Natural killer cell (primary cell): ENCODE data around the gene ZNF467. TPM values are rescaled to one million over a fixed set of nuclear protein-coding genes. Genes with fewer than 3 reads are reported as not detected.

Experiments used
- ATAC-seq, 3 donors: fragments of 150-1000 bp in 2 of 3; fragments of 200-7000 bp in 1 of 3; cut with Tn5 transposase; 1 replicate in 1 of 3; 2 replicates in 2 of 3; pipeline ENCODE4 v1.10.0; 2021; ENCODE audit warnings: mild to moderate bottlenecking in 2 of 3, moderate library complexity in 2 of 3
- DNase-seq, 2 donors: peaks; one replicate each; pipeline versions ENCODE4 v3.0.0 to v3.0.0-alpha.2; 2013 to 2021; ENCODE audit warnings: mixed read lengths in 1 of 2
- H3K27ac ChIP-seq: one replicate; pipeline ENCODE4 v1.5.1; 2013; ENCODE audit warnings: mild to moderate bottlenecking, low read length
- H3K27me3 ChIP-seq: one replicate; pipeline ENCODE4 v1.6.1; 2013; ENCODE audit warnings: low read length; ENCODE audit not compliant: control insufficient read depth, insufficient read depth
- H3K36me3 ChIP-seq: one replicate; pipeline ENCODE4 v1.6.1; 2013; ENCODE audit warnings: low read length; ENCODE audit not compliant: control insufficient read depth, insufficient read depth
- H3K4me1 ChIP-seq: one replicate; pipeline ENCODE4 v1.6.1; 2013; ENCODE audit warnings: low read length; ENCODE audit not compliant: control insufficient read depth, insufficient read depth
- H3K4me3 ChIP-seq: one replicate; pipeline ENCODE4 v1.5.1; 2013; ENCODE audit warnings: low read length
- H3K9me3 ChIP-seq: one replicate; pipeline ENCODE4 v1.6.1; 2013; ENCODE audit warnings: low read length; ENCODE audit not compliant: control insufficient read depth, insufficient read depth
- H3K27ac Mint-ChIP-seq, 2 donors: one replicate each; pipeline ENCODE4 v1.8.0; 2022; ENCODE audit warnings: mild to moderate bottlenecking in 2 of 2, mixed read lengths in 2 of 2, moderate library complexity in 1 of 2
- H3K27me3 Mint-ChIP-seq, 2 donors: one replicate each; pipeline ENCODE4 v1.8.0; 2022; ENCODE audit warnings: low read depth in 2 of 2, mixed read lengths in 2 of 2
- H3K36me3 Mint-ChIP-seq: one replicate; pipeline ENCODE4 v1.8.0; 2022; ENCODE audit warnings: mixed read lengths
- H3K4me1 Mint-ChIP-seq, 2 donors: one replicate each; pipeline ENCODE4 v1.8.0; 2022; ENCODE audit warnings: mixed read lengths in 2 of 2
- H3K4me3 Mint-ChIP-seq: one replicate; pipeline ENCODE4 v1.8.0; 2022; ENCODE audit warnings: mild to moderate bottlenecking, moderate library complexity, mixed read lengths
- H3K9me3 Mint-ChIP-seq, 2 donors: one replicate each; pipeline ENCODE4 v1.8.0; 2022; ENCODE audit warnings: mixed read lengths in 2 of 2
- CTCF ChIP-seq: fragments of 200-600 bp; IDR thresholded peaks from one replicate; pipeline ENCODE4 v1.8.0; 2022; ENCODE audit warnings: antibody characterized with exemption
- WGBS: methylation state at CpG from one replicate; pipeline ENCODE4 v1.1.7; 2013; ENCODE audit warnings: missing lambda C conversion rate; ENCODE audit not compliant: insufficient coverage; 5-methylcytosine and 5-hydroxymethylcytosine counted together
- intact Hi-C: fragments of 100-400 bp; cut with micrococcal nuclease; formaldehyde crosslinking; loops from one replicate; pipeline ENCODE4 v1.14.2; 2022
- total RNA-seq, 4 donors: library from RNA; stranded (reverse); fragments of 120-200 nt in 1 of 4; gene quantifications; one replicate each; pipeline versions ENCODE4 v1.2.3 to v1.2.4, GENCODE V29; 2013 to 2022

Gene ZNF467
- total RNA-seq, 3 donors from 2014 or later (not counting 1 experiment from before 2014, with no cell fraction given): 2.8 to 5.4 (median 3.7) TPM

GRCh38 chr7:149817836-149818535, 44.6 kb upstream of the ZNF467 start:
- H3K27ac ChIP-seq: no peak overlapping the region
- Mint-ChIP-seq H3K36me3 (no peaks in the 10 kb centered on the region), H3K27me3 (no peaks in the 10 kb centered on the region), H3K4me3 (no peak overlapping the region), H3K9me3 (no peaks in the 10 kb centered on the region), H3K4me1 (no peaks in the 10 kb centered on the region), H3K27ac (no peak overlapping the region)
- no peaks in the 10 kb centered on the region for H3K9me3 ChIP-seq
- no peak overlapping the region for H3K4me3 ChIP-seq
- DNase-seq: no peak
- no peak for ATAC-seq
- intact Hi-C loops: no loop called here
- WGBS: 91% methylated on average over 23 of the region's 23 CpGs
- H3K36me3 ChIP-seq: no peaks in the 10 kb centered on the region
- no peaks in the 10 kb centered on the region for H3K27me3 ChIP-seq
- no peak for TF ChIP-seq CTCF
- H3K4me1 ChIP-seq: no peaks in the 10 kb centered on the region

- intact Hi-C loops: no loop called here
- Histone ChIP-seq H3K36me3 (no peaks in the 10 kb centered on the region), H3K4me3 (no peak overlapping the region), H3K4me1 (no peaks in the 10 kb centered on the region), H3K27me3 (no peaks in the 10 kb centered on the region), H3K9me3 (no peaks in the 10 kb centered on the region), H3K27ac (no peak overlapping the region)
- 81% methylated on average over 8 of the region's 8 CpGs for WGBS
- no peak overlapping the region for H3K4me3 Mint-ChIP-seq
- DNase-seq (no peak), ATAC-seq (no peak)
- H3K9me3 Mint-ChIP-seq: no peaks in the 10 kb centered on the region
- H3K27me3 Mint-ChIP-seq: no peaks in the 10 kb centered on the region
- no peaks in the 10 kb centered on the region for H3K4me1 Mint-ChIP-seq
- no peak for TF ChIP-seq CTCF
- H3K36me3 Mint-ChIP-seq: no peaks in the 10 kb centered on the region
- H3K27ac Mint-ChIP-seq: no peak overlapping the region
Measured at GRCh38 chr7:149817301-149817771, 43.9 kb upstream of the ZNF467 start.

GRCh38 chr7:149816794-149817193, 43.4 kb upstream of the ZNF467 start:
- Mint-ChIP-seq H3K27me3 (no peaks in the 10 kb centered on the region), H3K36me3 (no peaks in the 10 kb centered on the region), H3K4me3 (no peak overlapping the region), H3K27ac (no peak overlapping the region), H3K9me3 (no peaks in the 10 kb centered on the region), H3K4me1 (no peaks in the 10 kb centered on the region)
- intact Hi-C loops: no loop called here
- Histone ChIP-seq H3K27me3 (no peaks in the 10 kb centered on the region), H3K4me3 (no peak overlapping the region), H3K36me3 (no peaks in the 10 kb centered on the region), H3K4me1 (no peaks in the 10 kb centered on the region), H3K27ac (no peak overlapping the region), H3K9me3 (no peaks in the 10 kb centered on the region)
- DNase-seq: no peak
- ATAC-seq: no peak
- WGBS: 77% methylated on average over 4 of the region's 4 CpGs
- TF ChIP-seq CTCF: no peak

GRCh38 chr7:149816267-149816751, 42.9 kb upstream of the ZNF467 start:
- no peak overlapping the region for H3K4me3 ChIP-seq
- Mint-ChIP-seq H3K27me3 (no peaks in the 10 kb centered on the region), H3K27ac (no peak overlapping the region), H3K4me1 (no peaks in the 10 kb centered on the region), H3K9me3 (no peaks in the 10 kb centered on the region), H3K4me3 (no peak overlapping the region), H3K36me3 (no peaks in the 10 kb centered on the region)
- WGBS: 87% methylated on average over 21 of the region's 21 CpGs
- H3K27me3 ChIP-seq: no peaks in the 10 kb centered on the region
- H3K36me3 ChIP-seq: no peaks in the 10 kb centered on the region
- H3K9me3 ChIP-seq: no peaks in the 10 kb centered on the region
- DNase-seq: no peak
- no peak overlapping the region for H3K27ac ChIP-seq
- no peaks in the 10 kb centered on the region for H3K4me1 ChIP-seq
- intact Hi-C loops: no loop called here
- no peak for TF ChIP-seq CTCF
- no peak for ATAC-seq
